ENCODE data around the gene DOCK6.

DOCK6 gene

GRCh38 chr19:11237321-11237720 lies 25.0 kb downstream of the DOCK6 start:
- no peak for DNase-seq (ENCODE audit: low read depth)

GRCh38 chr19:11236324-11237301 lies 25.7 kb downstream of the DOCK6 start:
- no peak for TF ChIP-seq CTCF (IDR thresholded peaks at IDR 0.05; ENCODE audit: insufficient read depth, low read depth, low read length, missing control alignments)
- DNase-seq (ENCODE audit: low read depth): no peak

More at GRCh38 chr19:11237321-11237720, 25.0 kb downstream of the DOCK6 start:
- no peak for TF ChIP-seq CTCF (IDR thresholded peaks at IDR 0.05; ENCODE audit: insufficient read depth, low read depth, low read length, missing control alignments)
- no peak overlapping the region for H3K4me3 ChIP-seq (ENCODE audit: low read length)

GRCh38 chr19:11234486-11235075 lies 27.7 kb downstream of the DOCK6 start:
- no peak overlapping the region for H3K4me3 ChIP-seq (ENCODE audit: low read length)
- DNase-seq (ENCODE audit: low read depth): no peak
- no peak for TF ChIP-seq CTCF (IDR thresholded peaks at IDR 0.05; ENCODE audit: insufficient read depth, low read depth, low read length, missing control alignments)

More at GRCh38 chr19:11236324-11237301, 25.7 kb downstream of the DOCK6 start:
- H3K4me3 ChIP-seq (ENCODE audit: low read length): no peak overlapping the region

- TF ChIP-seq CTCF (IDR thresholded peaks at IDR 0.05; ENCODE audit: insufficient read depth, low read depth, low read length, missing control alignments): no peak
- DNase-seq (ENCODE audit: low read depth): no peak
- no peak overlapping the region for H3K4me3 ChIP-seq (ENCODE audit: low read length)
These were observed 29.3 kb downstream of the DOCK6 start for GRCh38 chr19:11233073-11233472.

- no peak overlapping the region for H3K4me3 ChIP-seq (ENCODE audit: low read length)
- TF ChIP-seq CTCF (IDR thresholded peaks at IDR 0.05; ENCODE audit: insufficient read depth, low read depth, low read length, missing control alignments): no peak
- no peak for DNase-seq (ENCODE audit: low read depth)
These were observed 29.8 kb downstream of the DOCK6 start for GRCh38 chr19:11232555-11232954.

GRCh38 chr19:11230621-11231386 lies 31.5 kb downstream of the DOCK6 start:
- H3K4me3 ChIP-seq (ENCODE audit: low read length): no peak overlapping the region
- no peak for TF ChIP-seq CTCF (IDR thresholded peaks at IDR 0.05; ENCODE audit: insufficient read depth, low read depth, low read length, missing control alignments)
- no peak for DNase-seq (ENCODE audit: low read depth)
